ENCODE data around the gene SND1.

Gene SND1

GRCh38 chr7:128030654-128031611 is 378.9 kb downstream of the SND1 start, which contains the start of gene LRRC4:
TSS of gene LRRC4 (minus strand) at chr7:128031437. CDS start at chr7:128030640, 797 bp downstream.
- peak within 1 kb of the TSS; percentile 48 for H3K4me3 ChIP-seq (ENCODE audit: low read depth, low read length)
- TF ChIP-seq CTCF (IDR thresholded peaks at IDR 0.05; ENCODE audit: low read depth, low read length, missing control alignments) = peak; percentile 14
- peaks cover 6% of the 10 kb centered on the region for H3K36me3 ChIP-seq (replicated peaks)
- no peak for DNase-seq
- in situ Hi-C loops (cut with HindIII; ENCODE audit: low pct_ligation_motif_present, low sequenced_read_pairs) = no loop called here
- H3K27ac ChIP-seq = peak within 1 kb of the TSS; percentile 25
- H3K27me3 ChIP-seq (replicated peaks) = no peaks in the 10 kb centered on the region

GRCh38 chr7:128031901-128032604 is 380.1 kb downstream of the SND1 start:
- peak overlapping the region; percentile 25 for H3K27ac ChIP-seq

GRCh38 chr7:128032605-128033235 is 380.7 kb downstream of the SND1 start:
- in situ Hi-C loops (cut with HindIII; ENCODE audit: low pct_ligation_motif_present, low sequenced_read_pairs) = no loop called here
- Histone ChIP-seq H3K27ac (peak overlapping the region; percentile 25), H3K4me3 (ENCODE audit: low read depth, low read length) (peak overlapping the region; percentile 45), H3K27me3 (replicated peaks) (no peaks in the 10 kb centered on the region), H3K36me3 (replicated peaks) (peaks cover 6% of the 10 kb centered on the region)
- DNase-seq = no peak
- no peak for TF ChIP-seq CTCF (IDR thresholded peaks at IDR 0.05; ENCODE audit: low read depth, low read length, missing control alignments)

More at GRCh38 chr7:128031901-128032604, 380.1 kb downstream of the SND1 start:
- peak; percentile 88 for DNase-seq
- Histone ChIP-seq H3K27me3 (replicated peaks) (no peaks in the 10 kb centered on the region), H3K36me3 (replicated peaks) (peaks cover 6% of the 10 kb centered on the region), H3K4me3 (ENCODE audit: low read depth, low read length) (peak overlapping the region; percentile 45)
- in situ Hi-C loops (cut with HindIII; ENCODE audit: low pct_ligation_motif_present, low sequenced_read_pairs) = no loop called here
- TF ChIP-seq CTCF (IDR thresholded peaks at IDR 0.05; ENCODE audit: low read depth, low read length, missing control alignments) = peak; percentile 30

- in situ Hi-C loops (cut with HindIII; ENCODE audit: low pct_ligation_motif_present, low sequenced_read_pairs) = no loop called here
Measured at GRCh38 chr7:128033246-128033645, 381.3 kb downstream of the SND1 start.

More at GRCh38 chr7:128033246-128033645, 381.3 kb downstream of the SND1 start:
- TF ChIP-seq CTCF (IDR thresholded peaks at IDR 0.05; ENCODE audit: low read depth, low read length, missing control alignments) = no peak
- Histone ChIP-seq H3K27me3 (replicated peaks) (no peaks in the 10 kb centered on the region), H3K27ac (no peak overlapping the region), H3K4me3 (ENCODE audit: low read depth, low read length) (no peak overlapping the region), H3K36me3 (replicated peaks) (peaks cover 6% of the 10 kb centered on the region)
- DNase-seq = no peak
